Activated effector memory CD4-positive, alpha-beta T cell treated with Interleukin-2 at 50 U/mL for 16 hours (primary cell): ENCODE data around the gene KRTAP5-4.
"Not testable (repeated sequence)": the region's sequence is repeated elsewhere in the genome, so short reads cannot be mapped to it uniquely, and the experiment has no call there.

Experiments used
- DNase-seq: peaks from one replicate; pipeline ENCODE4 v3.0.0-alpha.2; 2020

KRTAP5-4 gene

DNA sequence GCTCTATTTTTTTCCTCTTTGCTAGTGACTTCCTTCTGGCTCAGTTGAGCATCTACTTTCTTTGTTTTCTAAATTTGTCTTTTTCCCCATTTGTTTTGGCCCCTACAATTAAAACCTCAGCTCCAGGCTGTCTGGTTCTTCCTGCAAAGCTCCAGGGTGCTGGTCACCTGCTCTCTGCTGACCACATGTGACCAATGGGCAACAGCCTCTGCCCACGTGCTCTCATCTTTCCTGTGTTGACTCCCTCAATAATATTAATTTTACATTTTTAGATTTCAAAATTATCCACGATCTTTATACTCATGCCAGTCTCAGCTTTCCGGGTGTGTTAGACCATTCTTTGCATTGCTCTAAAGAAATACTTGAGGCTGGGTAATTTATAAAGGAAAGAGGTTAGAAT lies 23.5 kb downstream of the KRTAP5-4 start:
- not testable (repeated sequence) for DNase-seq

- no peak for DNase-seq
Observed at GRCh38 chr11:1597994-1598380, 24.0 kb downstream of the KRTAP5-4 start, which contains the start of gene KRTAP5-2. Gene KRTAP5-2, minus strand, starts transcription at chr11:1598294. Its CDS starts 44 bp downstream, at chr11:1598250.

DNA sequence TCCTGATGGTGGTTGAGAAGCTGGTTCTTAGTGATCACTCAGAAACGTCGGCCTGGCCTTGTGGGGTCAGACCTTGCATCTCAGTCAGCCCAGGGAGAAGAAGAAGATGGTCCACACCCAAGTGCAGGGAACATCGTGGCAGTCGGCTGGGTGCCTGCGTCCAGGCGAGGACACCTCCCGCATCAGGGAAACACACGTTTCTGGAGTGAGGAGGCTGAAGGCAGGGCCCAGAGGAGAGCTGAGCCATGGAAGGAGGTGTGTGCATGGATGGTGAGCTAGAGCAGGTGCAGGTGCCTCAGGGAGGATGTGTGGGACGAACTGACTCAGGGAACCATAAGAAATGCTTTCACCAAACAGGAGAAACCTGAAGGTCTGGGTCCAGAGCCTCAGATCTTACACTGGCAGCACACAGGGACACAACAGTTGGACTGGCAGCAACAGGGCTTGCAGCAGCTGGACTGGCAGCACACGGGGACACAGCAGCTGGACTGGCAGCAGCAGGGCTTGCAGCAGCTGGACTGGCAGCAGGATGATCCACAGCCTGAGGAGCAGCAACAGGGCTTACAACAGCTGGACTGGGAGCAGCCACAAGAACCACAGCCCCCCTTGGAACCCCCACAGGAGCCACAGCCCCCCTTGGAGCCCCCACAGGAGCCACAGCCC lies 24.5 kb downstream of the KRTAP5-4 start:
- no peak for DNase-seq

GRCh38 chr11:1596576-1597121 lies 25.3 kb downstream of the KRTAP5-4 start:
- not testable (repeated sequence) for DNase-seq

DNA sequence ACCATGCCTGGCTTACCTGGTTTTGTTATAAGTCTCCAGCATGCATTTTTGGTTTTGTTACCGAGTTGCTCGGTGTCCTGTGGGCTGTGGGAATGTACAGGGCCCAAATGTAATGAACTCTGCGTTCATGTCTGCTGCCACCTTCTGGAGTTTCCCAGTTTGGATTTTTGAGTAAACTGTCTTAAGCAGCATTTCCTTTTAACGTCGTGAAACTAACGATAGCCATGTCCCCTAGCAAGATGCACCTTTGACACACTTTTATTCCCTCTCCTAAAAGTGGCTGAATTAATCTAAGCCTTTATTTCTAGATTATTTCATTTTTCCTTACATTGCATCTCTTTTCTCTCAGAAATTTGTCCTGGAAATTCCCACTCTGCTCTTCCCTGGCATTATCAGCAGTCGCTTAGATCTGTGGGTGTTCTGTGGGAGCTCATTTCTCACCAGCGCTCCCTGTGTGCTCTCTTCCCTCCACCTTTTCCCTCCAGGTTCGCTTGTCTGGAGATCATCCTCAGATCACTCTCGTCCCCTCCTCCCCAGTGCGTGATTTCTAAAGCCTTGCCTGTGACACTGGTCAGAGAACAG lies 25.9 kb downstream of the KRTAP5-4 start:
- DNase-seq = not testable (repeated sequence)

GRCh38 chr11:1592628-1593027 lies 29.3 kb downstream of the KRTAP5-4 start:
- DNase-seq = no peak

- DNase-seq = no peak
Observed at GRCh38 chr11:1589996-1590395, 31.9 kb downstream of the KRTAP5-4 start.

- DNase-seq = not testable (repeated sequence)
Observed at GRCh38 chr11:1589191-1589963, 32.6 kb downstream of the KRTAP5-4 start.

DNA sequence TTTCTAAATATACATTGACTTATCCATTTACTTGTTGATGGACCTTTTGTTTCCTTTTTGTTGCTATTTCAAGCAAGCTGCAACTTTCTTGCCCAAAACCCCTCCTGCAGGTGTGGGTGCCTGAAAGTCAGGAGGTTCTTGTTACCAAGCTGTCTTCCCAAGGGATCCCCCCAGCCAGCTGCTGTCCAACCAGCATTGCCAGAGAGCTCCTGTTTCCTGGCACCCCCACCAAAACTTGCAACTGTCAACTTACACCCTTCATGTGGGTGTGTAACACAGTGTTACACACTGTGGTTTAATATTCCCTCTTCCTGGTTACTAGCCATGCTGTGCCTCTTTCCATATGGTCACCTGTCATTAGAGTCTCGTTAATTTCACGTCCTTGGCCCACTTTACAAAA lies 35.2 kb downstream of the KRTAP5-4 start:
- DNase-seq = no peak

DNA sequence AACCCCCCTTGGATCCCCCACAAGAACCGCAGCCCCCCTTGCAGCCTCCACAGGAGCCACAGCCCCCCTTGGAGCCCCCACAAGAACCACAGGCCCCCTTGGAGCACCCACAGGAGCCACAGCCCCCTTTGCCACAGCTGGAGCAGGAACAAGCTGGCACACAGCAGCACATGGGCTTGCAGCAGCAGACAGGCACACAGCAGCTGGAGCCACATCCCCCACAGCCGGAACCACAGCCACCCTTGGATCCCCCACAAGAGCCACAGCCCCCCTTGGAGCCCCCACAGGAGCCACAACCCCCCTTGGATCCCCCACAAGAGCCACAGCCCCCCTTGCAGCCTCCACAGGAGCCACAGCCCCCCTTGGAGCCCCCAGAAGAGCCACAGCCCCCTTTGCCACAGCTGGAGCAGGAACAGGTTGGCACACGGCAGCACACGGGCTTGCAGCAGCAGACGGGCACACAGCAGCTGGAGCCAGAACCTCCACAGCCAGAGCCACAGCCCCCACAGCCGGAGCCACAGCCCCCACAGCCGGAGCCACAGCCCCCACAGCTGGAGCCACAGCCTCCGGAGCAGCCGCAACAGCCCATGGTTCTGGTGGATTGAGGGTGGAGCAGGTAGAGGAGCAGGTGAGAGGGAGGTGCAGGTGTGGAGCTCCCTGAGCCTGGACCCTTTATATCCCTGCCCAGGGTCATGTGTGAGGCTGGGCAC lies 37.1 kb downstream of the KRTAP5-4 start, which contains the start of gene KRTAP5-1:
Gene KRTAP5-1 (minus strand): TSS at position 623 of the 710 bp plus-strand sequence. CDS start 34 bp downstream, at position 589.
- DNase-seq = not testable (repeated sequence)

GRCh38 chr11:1582909-1583308 lies 39.0 kb downstream of the KRTAP5-4 start:
- DNase-seq = not testable (repeated sequence)

DNA sequence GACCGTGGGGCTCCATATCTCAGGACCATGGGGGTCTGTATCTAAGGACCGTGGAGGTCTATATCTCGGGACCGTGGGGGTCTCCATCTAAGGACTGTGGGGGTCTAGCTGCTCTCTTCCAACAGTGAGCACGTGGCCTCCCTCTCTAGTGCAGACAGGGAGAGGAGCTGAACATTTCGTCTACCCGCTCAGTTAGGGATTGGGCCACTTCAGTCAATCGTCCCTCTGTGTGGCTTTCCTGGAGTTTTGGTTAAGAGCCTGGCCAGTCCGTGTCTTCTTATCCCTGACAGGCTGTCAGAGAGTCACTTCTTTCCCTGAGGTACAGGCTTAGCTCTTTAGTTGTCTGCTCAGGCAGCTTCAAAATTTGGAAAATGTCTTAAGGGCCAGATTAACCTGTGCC lies 40.0 kb downstream of the KRTAP5-4 start:
- no peak for DNase-seq

DNA sequence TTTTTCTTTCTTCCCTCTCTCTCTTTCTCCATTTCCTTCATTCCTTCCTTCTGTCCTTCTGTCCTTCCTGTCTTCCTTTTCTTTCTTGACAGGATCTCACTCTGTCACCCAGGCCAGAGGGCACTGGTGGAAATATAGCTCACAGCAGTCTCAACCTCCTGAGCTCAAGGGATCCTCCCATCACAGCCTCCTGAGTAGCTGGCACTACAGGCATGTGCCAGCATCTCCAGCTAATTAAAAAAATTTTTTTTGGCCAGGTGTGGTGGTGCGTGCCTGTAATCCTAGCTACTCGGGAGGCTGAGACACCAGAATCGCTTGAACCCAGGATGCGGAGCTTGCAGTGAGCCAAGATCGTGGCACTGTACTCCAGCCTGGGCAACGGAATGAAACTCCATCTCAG lies 45.1 kb downstream of the KRTAP5-4 start:
- DNase-seq = no peak

DNA sequence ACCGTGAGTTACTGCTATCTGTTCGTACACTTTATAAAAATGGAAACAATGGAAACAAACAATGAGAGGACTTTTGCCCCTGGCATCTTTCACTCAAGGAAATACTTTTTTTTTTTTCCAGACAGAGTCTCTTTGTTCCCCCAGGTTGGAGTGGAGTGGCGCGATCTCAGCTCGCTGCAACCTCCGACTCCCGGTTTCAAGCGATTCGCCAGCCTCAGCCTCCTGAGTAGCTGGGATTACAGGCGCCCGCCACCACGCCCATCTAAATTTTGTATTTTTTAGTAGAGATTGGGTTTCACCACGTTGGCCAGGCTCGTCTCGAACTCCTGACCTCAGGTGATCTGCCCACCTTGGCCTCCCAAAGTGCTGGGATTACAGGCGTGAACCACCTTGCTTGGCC lies 46.2 kb downstream of the KRTAP5-4 start:
- DNase-seq = not testable (repeated sequence)

- DNase-seq = no peak
Observed at GRCh38 chr11:1574933-1575242, 47.0 kb downstream of the KRTAP5-4 start.

DNA sequence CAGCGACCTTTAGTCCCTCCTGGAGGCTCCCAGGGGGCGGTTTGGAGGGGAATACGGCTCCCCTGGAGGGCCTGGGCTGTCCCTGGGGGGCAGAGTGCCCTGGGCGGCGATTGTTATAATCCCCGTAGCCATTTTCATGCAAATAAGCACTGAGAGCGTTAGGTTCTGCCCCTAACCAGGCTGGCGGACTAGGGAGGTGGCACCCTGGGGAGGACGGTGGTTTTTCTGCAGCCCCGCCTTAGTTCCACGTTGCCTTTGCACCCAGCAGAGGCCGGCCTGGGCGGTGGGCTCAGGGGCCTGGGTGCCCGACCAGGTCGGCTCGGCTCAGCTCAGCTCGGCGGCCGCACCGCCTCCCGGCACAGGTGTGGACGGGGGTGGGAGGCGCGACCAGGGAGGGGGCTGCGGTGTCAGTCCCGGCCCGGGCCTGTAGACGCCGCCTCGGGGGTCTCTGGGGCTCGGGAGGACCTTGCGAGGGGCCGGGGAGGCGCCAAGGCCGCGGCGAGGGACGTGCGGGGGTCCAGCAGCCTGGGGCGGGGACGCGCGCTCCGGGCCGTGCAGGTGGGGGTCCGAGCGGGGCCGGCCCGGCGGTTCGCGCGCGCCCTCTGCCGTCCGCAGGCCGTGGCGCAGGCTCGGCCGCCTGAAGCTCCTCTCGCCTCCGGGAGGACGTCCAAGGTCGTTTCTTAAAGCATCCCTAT lies 47.6 kb downstream of the KRTAP5-4 start:
- peak; percentile 58 for DNase-seq

- DNase-seq = no peak
Observed at GRCh38 chr11:1573903-1574237, 48.1 kb downstream of the KRTAP5-4 start.

GRCh38 chr11:1573077-1573902 lies 48.6 kb downstream of the KRTAP5-4 start:
- DNase-seq = peak; percentile 21

- DNase-seq = peak; percentile 91
Observed at GRCh38 chr11:1572197-1573076, 49.5 kb downstream of the KRTAP5-4 start, which contains the start of gene DUSP8. Gene DUSP8, minus strand, starts transcription at chr11:1572271. Its CDS starts 6,445 bp downstream, at chr11:1565826.

GRCh38 chr11:1571760-1572196 lies 50.2 kb downstream of the KRTAP5-4 start:
- DNase-seq = no peak
